Peyer's patch (tissue), 4 donors: ENCODE results near the gene RPS2. TPM values are rescaled to one million over a fixed set of nuclear protein-coding genes. Genes with fewer than 3 reads are reported as not detected.

ENCODE experiments used
- DNase-seq, 3 donors: peaks; one replicate each; pipeline ENCODE4 v3.0.0-alpha.2; 2017 to 2019
- H3K27ac ChIP-seq, 4 donors: fragments of 200-600 bp; sonication (generic); one replicate each; pipeline ENCODE4 v1.5.1; 2016 to 2019
- H3K27me3 ChIP-seq, 2 donors: fragments of 200-600 bp; sonication (generic); one replicate each; pipeline ENCODE4 v1.5.1; 2019
- H3K36me3 ChIP-seq, 3 donors: fragments of 200-600 bp; sonication (generic); one replicate each; pipeline ENCODE4 v1.5.1; 2016 to 2019
- H3K4me1 ChIP-seq, 4 donors: fragments of 200-600 bp; sonication (generic); one replicate each; pipeline ENCODE4 v1.5.1; 2016 to 2019
- H3K4me3 ChIP-seq, 4 donors: fragments of 200-600 bp; sonication (generic); 1 replicate in 3 of 4; 2 replicates in 1 of 4; pipeline ENCODE4 v1.5.1; 2016 to 2019; ENCODE audit warnings: mild to moderate bottlenecking in 1 of 4
- H3K9me3 ChIP-seq, 4 donors: fragments of 200-600 bp; sonication (generic); one replicate each; pipeline ENCODE4 v1.5.1; 2016 to 2019; ENCODE audit warnings: mild to moderate bottlenecking in 1 of 4
- POLR2A ChIP-seq, 2 donors: fragments of 450-650 bp; IDR thresholded peaks; one replicate each; pipeline ENCODE4 v1.5.1; 2017; ENCODE audit warnings: antibody characterized with exemption in 2 of 2, mild to moderate bottlenecking in 2 of 2, moderate library complexity in 2 of 2
- total RNA-seq, 4 donors: library from RNA; depleted of rRNA; stranded (reverse); fragments of >200 nt; gene quantifications; one replicate each; pipeline ENCODE4 v1.1.0, GENCODE V29; 2016
- TF ChIP-seq, protein P1 (sequence below), 6 experiments: fragments of 450-650 bp in 4 of 6; fragments of 200-600 bp in 2 of 6; sonication (generic) in 1 of 6; IDR thresholded peaks; one replicate each; pipeline ENCODE4 v1.5.1; 2017 to 2019; ENCODE audit warnings: antibody characterized with exemption in 6 of 6, mild to moderate bottlenecking in 3 of 6, moderate library complexity in 1 of 6

Gene RPS2
- total RNA-seq, 4 donors from 2014 or later, result 736 to 1,881 (median 1,543) TPM

DNA sequence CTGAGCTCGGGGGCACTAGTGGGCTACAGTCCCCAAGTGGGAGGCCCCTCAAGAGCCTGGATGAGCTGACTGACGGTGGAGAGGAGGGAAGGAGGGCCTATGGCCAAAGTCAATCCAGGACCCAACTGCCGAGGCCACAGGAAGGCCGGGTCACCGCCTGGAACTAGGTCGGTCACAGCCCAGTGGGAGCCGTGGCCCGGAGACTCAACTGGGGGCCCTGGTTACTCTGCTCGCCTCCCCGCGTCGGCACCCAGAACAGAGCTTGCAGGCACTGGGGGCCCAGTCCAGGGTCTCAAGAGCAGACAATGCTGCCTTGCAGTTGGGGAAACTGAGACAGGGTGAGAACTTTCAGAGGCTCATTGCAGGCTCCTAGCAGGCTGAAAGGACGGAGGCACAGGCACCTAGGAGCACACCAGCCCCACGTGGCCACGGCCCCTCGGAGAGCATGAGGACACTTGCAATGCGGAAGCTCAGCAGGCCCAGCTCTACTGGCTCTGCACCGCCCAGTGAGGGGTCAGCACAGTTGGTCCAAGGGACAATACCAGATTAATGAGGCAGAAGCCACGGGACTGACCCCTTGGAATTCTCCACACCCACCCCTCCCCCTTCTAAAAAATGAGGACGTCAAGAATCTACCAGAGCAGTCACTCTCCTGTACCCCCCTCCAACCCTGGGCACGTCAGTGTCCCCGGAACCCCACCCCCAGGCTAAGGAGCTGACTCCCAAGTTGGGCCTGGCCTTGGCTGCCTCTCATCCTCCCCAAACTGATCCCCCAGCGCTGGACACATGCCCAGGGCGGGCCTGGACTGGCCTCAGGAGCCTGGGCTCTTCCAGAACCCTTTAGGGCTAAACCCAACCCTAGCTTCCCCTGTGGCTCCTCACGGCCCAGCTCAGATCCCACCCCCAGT lies 48.6 kb downstream of the RPS2 start:
- H3K9me3 ChIP-seq, result no peaks in the 10 kb centered on the region
- H3K27me3 ChIP-seq, result peaks cover 0 to 34% of the 10 kb centered on the region in 2 donors
- no peak overlapping the region for H3K4me3 ChIP-seq
- DNase-seq, result no peak
- TF ChIP-seq, protein P1, sequence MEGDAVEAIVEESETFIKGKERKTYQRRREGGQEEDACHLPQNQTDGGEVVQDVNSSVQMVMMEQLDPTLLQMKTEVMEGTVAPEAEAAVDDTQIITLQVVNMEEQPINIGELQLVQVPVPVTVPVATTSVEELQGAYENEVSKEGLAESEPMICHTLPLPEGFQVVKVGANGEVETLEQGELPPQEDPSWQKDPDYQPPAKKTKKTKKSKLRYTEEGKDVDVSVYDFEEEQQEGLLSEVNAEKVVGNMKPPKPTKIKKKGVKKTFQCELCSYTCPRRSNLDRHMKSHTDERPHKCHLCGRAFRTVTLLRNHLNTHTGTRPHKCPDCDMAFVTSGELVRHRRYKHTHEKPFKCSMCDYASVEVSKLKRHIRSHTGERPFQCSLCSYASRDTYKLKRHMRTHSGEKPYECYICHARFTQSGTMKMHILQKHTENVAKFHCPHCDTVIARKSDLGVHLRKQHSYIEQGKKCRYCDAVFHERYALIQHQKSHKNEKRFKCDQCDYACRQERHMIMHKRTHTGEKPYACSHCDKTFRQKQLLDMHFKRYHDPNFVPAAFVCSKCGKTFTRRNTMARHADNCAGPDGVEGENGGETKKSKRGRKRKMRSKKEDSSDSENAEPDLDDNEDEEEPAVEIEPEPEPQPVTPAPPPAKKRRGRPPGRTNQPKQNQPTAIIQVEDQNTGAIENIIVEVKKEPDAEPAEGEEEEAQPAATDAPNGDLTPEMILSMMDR (IDR thresholded peaks at IDR 0.05), result no peak
- TF ChIP-seq POLR2A (IDR thresholded peaks at IDR 0.05), result no peak
- no peaks in the 10 kb centered on the region for H3K36me3 ChIP-seq
- H3K27ac ChIP-seq, result no peak overlapping the region
- peaks cover 0 to 21% (median 4%) of the 10 kb centered on the region in 4 donors for H3K4me1 ChIP-seq

DNA sequence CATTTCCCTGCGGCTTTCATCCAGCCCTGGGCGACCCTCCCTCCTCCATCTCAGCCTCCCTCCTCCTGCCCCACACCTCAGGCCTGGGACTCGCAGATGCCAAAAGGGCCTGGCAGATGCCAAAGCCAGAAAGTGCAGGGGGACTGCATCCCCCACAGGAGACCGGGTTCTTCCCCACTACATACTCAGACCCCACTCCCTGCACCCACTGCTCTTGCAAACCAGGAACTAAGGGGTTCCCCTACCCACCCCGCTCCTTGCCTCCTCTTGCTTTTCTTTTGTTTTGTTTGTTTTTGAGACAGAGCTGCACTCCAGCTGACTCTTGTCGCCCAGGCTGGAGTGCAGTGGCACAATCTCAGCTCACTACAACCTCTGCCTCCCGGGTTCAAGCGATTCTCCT lies 49.6 kb downstream of the RPS2 start:
- H3K4me1 ChIP-seq, result peaks cover 0 to 21% (median 4%) of the 10 kb centered on the region in 4 donors
- TF ChIP-seq POLR2A (IDR thresholded peaks at IDR 0.05), result no peak
- TF ChIP-seq, protein P1 (IDR thresholded peaks at IDR 0.05), result no peak
- H3K27ac ChIP-seq, result no peak overlapping the region
- H3K4me3 ChIP-seq, result no peak overlapping the region
- H3K36me3 ChIP-seq, result no peaks in the 10 kb centered on the region
- H3K27me3 ChIP-seq, result peaks cover 0 to 29% of the 10 kb centered on the region in 2 donors
- no peak for DNase-seq
- H3K9me3 ChIP-seq, result no peaks in the 10 kb centered on the region

DNA sequence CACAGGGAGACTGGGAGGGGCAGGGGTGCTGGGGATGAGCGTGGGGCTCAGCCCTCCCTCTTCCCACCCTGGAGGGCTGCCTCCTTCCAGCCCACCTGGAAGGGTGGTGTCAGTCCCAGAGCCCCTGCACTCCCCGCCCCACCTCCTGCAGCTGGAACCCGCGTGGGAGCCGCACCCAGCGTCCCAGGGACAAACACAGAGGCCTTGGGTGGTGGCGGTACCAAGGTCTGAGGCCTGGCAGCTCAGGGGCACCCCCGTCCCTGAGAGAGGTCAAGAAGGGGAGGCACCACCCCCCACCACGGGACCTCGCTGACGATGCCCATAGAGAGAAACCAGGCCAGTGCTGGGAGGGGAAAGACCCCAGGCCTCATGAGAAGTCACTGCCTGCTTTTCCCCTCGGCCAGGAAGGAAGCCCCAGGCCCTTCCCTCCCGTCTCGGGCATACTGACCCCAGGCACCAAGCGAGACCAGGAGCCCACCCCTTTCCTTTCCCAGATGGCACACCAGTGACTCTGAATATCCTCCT lies 50.5 kb downstream of the RPS2 start:
- Histone ChIP-seq H3K36me3 (no peaks in the 10 kb centered on the region), H3K4me3 (no peak overlapping the region), H3K27ac (peak overlapping the region in 2 of 4 donors; percentile 12 to 65), H3K9me3 (no peaks in the 10 kb centered on the region), H3K4me1 (peaks cover 0 to 21% (median 4%) of the 10 kb centered on the region in 4 donors), H3K27me3 (peaks cover 0 to 20% of the 10 kb centered on the region in 2 donors)
- no peak for TF ChIP-seq POLR2A (IDR thresholded peaks at IDR 0.05)
- TF ChIP-seq, protein P1 (IDR thresholded peaks at IDR 0.05), result no peak
- peak in 2 of 3 donors; percentile 56 to 61 for DNase-seq

DNA sequence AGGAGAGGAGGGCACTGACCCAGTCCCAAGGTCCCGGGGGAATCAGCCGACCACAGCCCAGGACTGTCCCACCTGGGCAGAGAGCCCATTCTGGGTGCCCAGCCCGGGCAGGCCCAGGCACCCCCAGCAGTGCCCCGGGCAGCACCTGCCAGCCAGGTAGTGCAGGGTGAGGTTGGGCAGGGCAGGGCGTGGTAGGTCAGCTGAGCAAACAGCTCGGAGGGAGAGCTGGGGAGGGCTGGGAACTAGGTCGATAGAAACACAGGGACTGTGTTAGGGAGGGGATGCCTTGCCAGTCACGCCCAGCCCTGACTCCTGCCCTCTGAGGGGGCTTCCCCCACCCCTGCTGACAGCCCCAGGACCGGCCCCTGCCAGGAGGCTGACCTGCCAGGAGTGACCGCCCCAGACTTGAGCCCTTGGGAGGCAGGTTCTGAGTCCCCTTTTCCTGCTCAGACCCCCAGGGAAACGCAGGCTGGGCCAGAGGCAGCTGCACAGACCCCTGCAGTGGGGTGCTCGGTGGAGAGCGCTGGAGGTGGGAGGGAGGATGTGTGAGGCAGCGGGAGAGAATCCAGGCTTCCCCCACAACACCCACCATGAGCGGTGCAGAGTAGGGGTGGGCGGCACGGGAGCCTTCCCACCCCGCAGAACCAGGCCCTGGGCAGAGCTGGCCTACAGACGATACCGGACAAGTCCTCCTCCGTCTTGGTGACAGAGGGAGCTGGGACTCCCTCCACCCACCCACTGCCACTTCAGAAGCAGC lies 51.1 kb downstream of the RPS2 start:
- H3K4me1 ChIP-seq, result peaks cover 0 to 18% (median 4%) of the 10 kb centered on the region in 4 donors
- TF ChIP-seq POLR2A (IDR thresholded peaks at IDR 0.05), result peak in 1 of 2 donors; percentile 25
- TF ChIP-seq, protein P1 (IDR thresholded peaks at IDR 0.05), result no peak

DNA sequence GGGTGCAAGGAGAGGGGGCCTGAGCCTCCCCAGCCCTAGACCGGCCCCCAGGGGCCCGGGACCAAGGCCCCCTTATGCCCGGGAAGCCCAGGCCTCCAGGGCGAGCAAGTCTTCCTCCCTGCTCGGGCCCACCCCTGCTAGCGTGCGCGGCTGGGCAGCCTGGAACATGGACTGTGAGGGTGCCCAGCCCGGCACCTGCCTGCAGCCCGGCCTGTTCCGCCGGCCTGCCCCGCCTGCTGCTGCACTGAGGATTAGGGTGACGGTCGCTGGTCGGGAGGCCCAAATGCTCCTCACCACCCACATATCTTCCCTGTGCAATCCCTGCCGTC lies 52.4 kb downstream of the RPS2 start:
- peak in 1 of 3 donors; percentile 50 for DNase-seq
- TF ChIP-seq, protein P1 (IDR thresholded peaks at IDR 0.05), result no peak
- TF ChIP-seq POLR2A (IDR thresholded peaks at IDR 0.05), result no peak
- H3K9me3 ChIP-seq, result no peaks in the 10 kb centered on the region
- H3K4me3 ChIP-seq, result no peak overlapping the region
- H3K36me3 ChIP-seq, result no peaks in the 10 kb centered on the region
- peaks cover 0 to 6% of the 10 kb centered on the region in 2 donors for H3K27me3 ChIP-seq
- H3K4me1 ChIP-seq, result peaks cover 0 to 8% (median 4%) of the 10 kb centered on the region in 4 donors
- H3K27ac ChIP-seq, result no peak overlapping the region

More for the DNA sequence above, 51.1 kb downstream of the RPS2 start:
- Histone ChIP-seq H3K36me3 (no peaks in the 10 kb centered on the region), H3K27ac (peak overlapping the region in 3 of 4 donors; percentile 12 to 65 (median 38)), H3K9me3 (no peaks in the 10 kb centered on the region), H3K27me3 (peaks cover 0 to 14% of the 10 kb centered on the region in 2 donors), H3K4me3 (no peak overlapping the region)
- peak in 2 of 3 donors; percentile 87 to 90 for DNase-seq
